Breast epithelium (tissue), 4 donors: ENCODE data around the gene KCNIP1. TPM values are rescaled to one million over a fixed set of nuclear protein-coding genes. Genes with fewer than 3 reads are reported as not detected.

Experiments used
- DNase-seq, 2 donors: peaks; one replicate each; pipeline ENCODE4 v3.0.0-alpha.2; 2019; ENCODE audit warnings: low spot score in 2 of 2
- H3K27ac ChIP-seq, 2 donors: fragments of 200-600 bp; sonication (generic) in 1 of 2; one replicate each; pipeline ENCODE4 v1.5.1; 2016 to 2019; ENCODE audit warnings: mild to moderate bottlenecking in 1 of 2
- H3K27me3 ChIP-seq, 2 donors: fragments of 200-600 bp; sonication (generic) in 1 of 2; one replicate each; pipeline versions ENCODE4 v1.5.1 to v1.6.0; 2017 to 2019; ENCODE audit warnings: control low read depth in 1 of 2, mild to moderate bottlenecking in 1 of 2
- H3K36me3 ChIP-seq: fragments of 200-600 bp; one replicate; pipeline ENCODE4 v1.5.1; 2019
- H3K4me1 ChIP-seq, 2 donors: fragments of 200-600 bp; sonication (generic); one replicate each; pipeline ENCODE4 v1.5.1; 2016 to 2019; ENCODE audit warnings: control low read depth in 1 of 2
- H3K4me3 ChIP-seq, 3 donors: fragments of 200-600 bp; sonication (generic); 1 replicate in 2 of 3; 2 replicates in 1 of 3; pipeline ENCODE4 v1.5.1; 2016 to 2019; ENCODE audit warnings: mild to moderate bottlenecking in 3 of 3, moderate library complexity in 2 of 3
- H3K9me3 ChIP-seq, 2 donors: fragments of 200-600 bp; sonication (generic) in 1 of 2; one replicate each; pipeline ENCODE4 v1.5.1; 2016 to 2019; ENCODE audit warnings: control low read depth in 1 of 2
- CTCF ChIP-seq, 3 donors: fragments of 450-650 bp; IDR thresholded peaks; one replicate each; pipeline ENCODE4 v1.5.1; 2016 to 2017; ENCODE audit warnings: antibody characterized with exemption in 3 of 3, mild to moderate bottlenecking in 3 of 3, moderate library complexity in 3 of 3
- POLR2A ChIP-seq: fragments of 450-650 bp; IDR thresholded peaks from one replicate; pipeline ENCODE4 v1.6.1; 2016; ENCODE audit warnings: antibody characterized with exemption, mild to moderate bottlenecking, moderate library complexity
- POLR2AphosphoS5 ChIP-seq, 3 donors: sonication (generic); formaldehyde crosslinking; IDR thresholded peaks; one replicate each; pipeline ENCODE4 v1.6.1; 2017; ENCODE audit warnings: antibody characterized with exemption in 3 of 3
- intact Hi-C: fragments of 100-400 bp; cut with DNase I; formaldehyde crosslinking; loops from one replicate; pipeline ENCODE4 v1.15.1; 2023; ENCODE audit warnings: low total_unique reads
- total RNA-seq, 3 donors: library from RNA; depleted of rRNA; stranded (reverse); fragments of >200 nt; gene quantifications; one replicate each; pipeline ENCODE4 v1.1.0, GENCODE V29; 2016

Gene KCNIP1
- total RNA-seq, 3 donors from 2014 or later, result 1.0 to 1.6 TPM; not detected in 1

DNA sequence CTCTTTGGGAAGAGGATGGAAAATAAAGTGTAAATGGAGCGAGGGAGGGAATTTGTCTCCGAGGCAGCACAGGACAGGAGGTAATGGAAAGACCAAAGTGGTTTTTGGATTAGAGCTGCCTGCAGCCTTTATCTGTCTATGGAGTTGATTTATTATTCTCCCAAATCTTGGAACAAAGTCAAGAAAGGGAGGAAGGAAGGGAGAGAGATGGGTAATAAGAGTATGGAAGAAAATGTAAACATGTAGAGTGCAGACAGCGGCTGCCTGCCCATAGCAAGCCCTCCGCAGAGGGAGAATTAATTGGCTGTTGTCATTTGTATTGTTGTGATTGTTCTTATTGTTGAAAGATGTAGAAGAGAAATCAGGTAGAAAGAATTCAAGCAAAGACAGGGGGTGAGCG, 15.7 kb downstream of the KCNIP1 start:
- Histone ChIP-seq H3K4me3 (no peak overlapping the region), H3K9me3 (no peaks in the 10 kb centered on the region), H3K36me3 (no peaks in the 10 kb centered on the region), H3K27ac (no peak overlapping the region), H3K27me3 (no peaks in the 10 kb centered on the region), H3K4me1 (peaks cover 0 to 9% of the 10 kb centered on the region in 2 donors)
- intact Hi-C loops, result no loop called here
- DNase-seq, result no peak
- TF ChIP-seq POLR2AphosphoS5 (IDR thresholded peaks at IDR 0.05) (no peak), POLR2A (no peak), CTCF (IDR thresholded peaks at IDR 0.05) (no peak)

GRCh38 chr5:170520372-170520771, 16.6 kb downstream of the KCNIP1 start:
- no peak overlapping the region for H3K27ac ChIP-seq
- intact Hi-C loops, result no loop called here
- H3K4me3 ChIP-seq, result no peak overlapping the region
- no peak for DNase-seq
- no peaks in the 10 kb centered on the region for H3K36me3 ChIP-seq
- peaks cover 0 to 9% of the 10 kb centered on the region in 2 donors for H3K4me1 ChIP-seq
- H3K9me3 ChIP-seq, result no peaks in the 10 kb centered on the region
- TF ChIP-seq CTCF (IDR thresholded peaks at IDR 0.05) (no peak), POLR2AphosphoS5 (IDR thresholded peaks at IDR 0.05) (no peak), POLR2A (no peak)
- H3K27me3 ChIP-seq, result no peaks in the 10 kb centered on the region

- H3K4me1 ChIP-seq, result peaks cover 0 to 9% of the 10 kb centered on the region in 2 donors
- no peak for TF ChIP-seq CTCF (IDR thresholded peaks at IDR 0.05)
- peak in 1 of 3 donors; percentile 9 for TF ChIP-seq POLR2AphosphoS5 (IDR thresholded peaks at IDR 0.05)
- H3K9me3 ChIP-seq, result no peaks in the 10 kb centered on the region
- peak overlapping the region; percentile 30 to 60 for H3K27ac ChIP-seq
- no peaks in the 10 kb centered on the region for H3K36me3 ChIP-seq
- no peaks in the 10 kb centered on the region for H3K27me3 ChIP-seq
- no peak overlapping the region for H3K4me3 ChIP-seq
- intact Hi-C loops, result no loop called here
- DNase-seq, result peak; percentile 64 to 79
Measured at GRCh38 chr5:170522211-170523141, 18.7 kb downstream of the KCNIP1 start.

DNA sequence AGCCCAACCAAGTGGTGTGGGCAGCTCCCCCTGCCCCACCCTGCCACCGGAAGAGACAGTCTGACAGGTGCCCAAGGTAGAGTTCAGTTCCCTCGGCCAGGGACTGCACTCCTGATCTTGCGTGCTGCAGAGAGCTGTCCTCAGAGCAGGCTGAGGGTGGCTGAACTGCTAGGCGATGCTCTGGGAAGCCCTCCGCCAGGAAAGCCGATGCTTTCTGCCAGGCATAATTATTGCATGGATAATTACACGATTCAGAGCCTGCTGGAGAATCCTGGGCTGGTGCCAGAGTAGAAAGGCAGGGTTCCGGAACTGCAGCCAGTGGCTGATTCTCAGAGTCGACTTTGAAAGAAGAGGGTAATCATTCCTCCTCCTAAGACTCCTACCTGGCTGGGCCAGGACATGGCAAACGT, 19.3 kb downstream of the KCNIP1 start:
- Histone ChIP-seq H3K4me3 (no peak overlapping the region), H3K27ac (no peak overlapping the region), H3K4me1 (peaks cover 0 to 9% of the 10 kb centered on the region in 2 donors), H3K36me3 (no peaks in the 10 kb centered on the region), H3K27me3 (no peaks in the 10 kb centered on the region), H3K9me3 (no peaks in the 10 kb centered on the region)
- TF ChIP-seq POLR2A, result no peak
- TF ChIP-seq CTCF (IDR thresholded peaks at IDR 0.05), result no peak
- TF ChIP-seq POLR2AphosphoS5 (IDR thresholded peaks at IDR 0.05), result no peak
- intact Hi-C loops, result no loop called here
- no peak for DNase-seq

GRCh38 chr5:170523830-170524229, 20.0 kb downstream of the KCNIP1 start:
- no peak for DNase-seq
- Histone ChIP-seq H3K4me1 (peaks cover 0 to 9% of the 10 kb centered on the region in 2 donors), H3K4me3 (no peak overlapping the region), H3K27ac (no peak overlapping the region), H3K36me3 (no peaks in the 10 kb centered on the region), H3K9me3 (no peaks in the 10 kb centered on the region), H3K27me3 (no peaks in the 10 kb centered on the region)
- no peak for TF ChIP-seq POLR2AphosphoS5 (IDR thresholded peaks at IDR 0.05)
- no peak for TF ChIP-seq CTCF (IDR thresholded peaks at IDR 0.05)
- TF ChIP-seq POLR2A, result no peak
- intact Hi-C loops, result no loop called here
